ENCODE results near the gene CD80. TPM values are rescaled to one million over a fixed set of nuclear protein-coding genes. Genes with fewer than 3 reads are reported as not detected.

Gene CD80
- total and polyA plus RNA-seq, 10 of the 15 experiments (the other 5 are each of a cell fraction or from before 2014, with no cell fraction given), result 41.4 to 137 (median 58.1) TPM

DNA sequence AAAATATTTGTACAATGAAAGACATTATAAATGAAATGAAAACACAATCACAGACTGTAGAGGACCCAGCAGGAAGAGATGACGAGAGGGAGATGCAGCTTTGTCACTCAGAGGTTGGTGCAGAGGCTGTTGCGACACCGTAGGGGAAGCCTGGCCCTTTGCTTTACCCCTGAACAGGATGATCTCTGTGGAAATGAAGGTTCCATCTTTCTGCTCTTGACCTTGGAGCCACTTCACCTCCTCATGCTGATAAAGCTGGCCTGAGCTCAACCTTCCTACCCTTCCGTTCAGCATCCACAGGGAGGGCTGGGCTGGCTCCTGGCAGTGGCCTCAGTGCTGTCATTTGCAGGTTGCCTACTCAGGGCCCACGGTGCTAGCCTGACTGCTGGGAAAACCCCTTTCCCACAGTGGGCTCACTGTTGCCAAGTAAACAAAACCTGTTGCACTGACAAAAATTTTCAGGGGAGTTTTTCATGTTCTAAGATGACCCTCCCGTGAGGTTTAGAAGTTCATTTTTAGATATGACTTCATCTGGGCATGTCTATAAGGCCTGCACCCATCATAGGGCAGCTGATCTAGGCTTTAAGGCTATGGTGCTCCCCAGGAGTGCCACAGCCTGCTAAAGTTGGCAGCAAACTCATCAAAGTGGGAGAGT, 3.0 kb upstream of the CD80 start (continued):
- TF ChIP-seq FOXK2 (IDR thresholded peaks at IDR 0.05) (no peak), RB1 (IDR thresholded peaks at IDR 0.05; ENCODE audit: borderline replicate concordance) (peak; percentile 67; the same call in 1 of the 2 replicates), BHLHE40 (IDR thresholded peaks at IDR 0.05; ENCODE audit: borderline replicate concordance in 1 of 2, low read depth in 2 of 2, low read length in 1 of 2) (peak; percentile 18 to 71; a peak in 3 of 4 replicates), TCF12 (IDR thresholded peaks at IDR 0.05; ENCODE audit: low read depth, low read length) (peak; percentile 60; the same call in 1 of the 2 replicates), RUNX3 (IDR thresholded peaks at IDR 0.05; ENCODE audit: low read length) (peak; percentile 80), GABPA (IDR thresholded peaks at IDR 0.05; ENCODE audit: low read depth) (no peak), ELK1 (IDR thresholded peaks at IDR 0.05; ENCODE audit: low read depth, low read length) (no peak), PAX5 (IDR thresholded peaks at IDR 0.05; ENCODE audit: borderline replicate concordance, low read depth, low read length) (no peak), HCFC1 (IDR thresholded peaks at IDR 0.05; ENCODE audit: low read length) (no peak), HDGF (IDR thresholded peaks at IDR 0.05) (peak; percentile 88), NFYB (IDR thresholded peaks at IDR 0.05; ENCODE audit: insufficient read depth, low read depth, low read length) (no peak), EGR1 (IDR thresholded peaks at IDR 0.05; ENCODE audit: borderline replicate concordance in 1 of 2, low read depth in 2 of 2, low read length in 2 of 2) (no peak), SUZ12 (IDR thresholded peaks at IDR 0.05; ENCODE audit: unreplicated experiment) (no peak), EZH2 (IDR thresholded peaks at IDR 0.05; ENCODE audit: borderline replicate concordance, control insufficient read depth, low read depth, low read length) (no peak), NR2C1 (IDR thresholded peaks at IDR 0.05) (no peak), USF2 (IDR thresholded peaks at IDR 0.05; ENCODE audit: borderline replicate concordance, low read depth, low read length) (no peak), NR2F1 (conservative IDR thresholded peaks at IDR 0.05) (peak; percentile 69), TARDBP (IDR thresholded peaks at IDR 0.05; ENCODE audit: borderline replicate concordance) (peak; percentile 79; the same call in 1 of the 2 replicates)
- TF ChIP-seq, protein P1, sequence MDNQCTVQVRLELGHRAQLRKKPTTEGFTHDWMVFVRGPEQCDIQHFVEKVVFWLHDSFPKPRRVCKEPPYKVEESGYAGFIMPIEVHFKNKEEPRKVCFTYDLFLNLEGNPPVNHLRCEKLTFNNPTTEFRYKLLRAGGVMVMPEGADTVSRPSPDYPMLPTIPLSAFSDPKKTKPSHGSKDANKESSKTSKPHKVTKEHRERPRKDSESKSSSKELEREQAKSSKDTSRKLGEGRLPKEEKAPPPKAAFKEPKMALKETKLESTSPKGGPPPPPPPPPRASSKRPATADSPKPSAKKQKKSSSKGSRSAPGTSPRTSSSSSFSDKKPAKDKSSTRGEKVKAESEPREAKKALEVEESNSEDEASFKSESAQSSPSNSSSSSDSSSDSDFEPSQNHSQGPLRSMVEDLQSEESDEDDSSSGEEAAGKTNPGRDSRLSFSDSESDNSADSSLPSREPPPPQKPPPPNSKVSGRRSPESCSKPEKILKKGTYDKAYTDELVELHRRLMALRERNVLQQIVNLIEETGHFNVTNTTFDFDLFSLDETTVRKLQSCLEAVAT (IDR thresholded peaks at IDR 0.05), result peak; percentile 91
- TF ChIP-seq, protein P2, sequence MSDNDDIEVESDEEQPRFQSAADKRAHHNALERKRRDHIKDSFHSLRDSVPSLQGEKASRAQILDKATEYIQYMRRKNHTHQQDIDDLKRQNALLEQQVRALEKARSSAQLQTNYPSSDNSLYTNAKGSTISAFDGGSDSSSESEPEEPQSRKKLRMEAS (IDR thresholded peaks at IDR 0.05; ENCODE audit: low read depth, low read length), result no peak
- TF ChIP-seq, protein P3, sequence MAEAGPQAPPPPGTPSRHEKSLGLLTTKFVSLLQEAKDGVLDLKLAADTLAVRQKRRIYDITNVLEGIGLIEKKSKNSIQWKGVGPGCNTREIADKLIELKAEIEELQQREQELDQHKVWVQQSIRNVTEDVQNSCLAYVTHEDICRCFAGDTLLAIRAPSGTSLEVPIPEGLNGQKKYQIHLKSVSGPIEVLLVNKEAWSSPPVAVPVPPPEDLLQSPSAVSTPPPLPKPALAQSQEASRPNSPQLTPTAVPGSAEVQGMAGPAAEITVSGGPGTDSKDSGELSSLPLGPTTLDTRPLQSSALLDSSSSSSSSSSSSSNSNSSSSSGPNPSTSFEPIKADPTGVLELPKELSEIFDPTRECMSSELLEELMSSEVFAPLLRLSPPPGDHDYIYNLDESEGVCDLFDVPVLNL (IDR thresholded peaks at IDR 0.05; ENCODE audit: low read depth, low read length), result no peak
- TF ChIP-seq, protein P4, sequence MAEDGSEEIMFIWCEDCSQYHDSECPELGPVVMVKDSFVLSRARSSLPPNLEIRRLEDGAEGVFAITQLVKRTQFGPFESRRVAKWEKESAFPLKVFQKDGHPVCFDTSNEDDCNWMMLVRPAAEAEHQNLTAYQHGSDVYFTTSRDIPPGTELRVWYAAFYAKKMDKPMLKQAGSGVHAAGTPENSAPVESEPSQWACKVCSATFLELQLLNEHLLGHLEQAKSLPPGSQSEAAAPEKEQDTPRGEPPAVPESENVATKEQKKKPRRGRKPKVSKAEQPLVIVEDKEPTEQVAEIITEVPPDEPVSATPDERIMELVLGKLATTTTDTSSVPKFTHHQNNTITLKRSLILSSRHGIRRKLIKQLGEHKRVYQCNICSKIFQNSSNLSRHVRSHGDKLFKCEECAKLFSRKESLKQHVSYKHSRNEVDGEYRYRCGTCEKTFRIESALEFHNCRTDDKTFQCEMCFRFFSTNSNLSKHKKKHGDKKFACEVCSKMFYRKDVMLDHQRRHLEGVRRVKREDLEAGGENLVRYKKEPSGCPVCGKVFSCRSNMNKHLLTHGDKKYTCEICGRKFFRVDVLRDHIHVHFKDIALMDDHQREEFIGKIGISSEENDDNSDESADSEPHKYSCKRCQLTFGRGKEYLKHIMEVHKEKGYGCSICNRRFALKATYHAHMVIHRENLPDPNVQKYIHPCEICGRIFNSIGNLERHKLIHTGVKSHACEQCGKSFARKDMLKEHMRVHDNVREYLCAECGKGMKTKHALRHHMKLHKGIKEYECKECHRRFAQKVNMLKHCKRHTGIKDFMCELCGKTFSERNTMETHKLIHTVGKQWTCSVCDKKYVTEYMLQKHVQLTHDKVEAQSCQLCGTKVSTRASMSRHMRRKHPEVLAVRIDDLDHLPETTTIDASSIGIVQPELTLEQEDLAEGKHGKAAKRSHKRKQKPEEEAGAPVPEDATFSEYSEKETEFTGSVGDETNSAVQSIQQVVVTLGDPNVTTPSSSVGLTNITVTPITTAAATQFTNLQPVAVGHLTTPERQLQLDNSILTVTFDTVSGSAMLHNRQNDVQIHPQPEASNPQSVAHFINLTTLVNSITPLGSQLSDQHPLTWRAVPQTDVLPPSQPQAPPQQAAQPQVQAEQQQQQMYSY (CRISPR knock-in tag; IDR thresholded peaks at IDR 0.05), result no peak
